ENCODE data around the gene ZBTB44.
"Not testable (repeated sequence)": the region's sequence is repeated elsewhere in the genome, so short reads cannot be mapped to it uniquely, and the experiment has no call there.

The ZBTB44 gene, protein sequence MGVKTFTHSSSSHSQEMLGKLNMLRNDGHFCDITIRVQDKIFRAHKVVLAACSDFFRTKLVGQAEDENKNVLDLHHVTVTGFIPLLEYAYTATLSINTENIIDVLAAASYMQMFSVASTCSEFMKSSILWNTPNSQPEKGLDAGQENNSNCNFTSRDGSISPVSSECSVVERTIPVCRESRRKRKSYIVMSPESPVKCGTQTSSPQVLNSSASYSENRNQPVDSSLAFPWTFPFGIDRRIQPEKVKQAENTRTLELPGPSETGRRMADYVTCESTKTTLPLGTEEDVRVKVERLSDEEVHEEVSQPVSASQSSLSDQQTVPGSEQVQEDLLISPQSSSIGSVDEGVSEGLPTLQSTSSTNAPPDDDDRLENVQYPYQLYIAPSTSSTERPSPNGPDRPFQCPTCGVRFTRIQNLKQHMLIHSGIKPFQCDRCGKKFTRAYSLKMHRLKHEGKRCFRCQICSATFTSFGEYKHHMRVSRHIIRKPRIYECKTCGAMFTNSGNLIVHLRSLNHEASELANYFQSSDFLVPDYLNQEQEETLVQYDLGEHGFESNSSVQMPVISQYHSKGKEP

DNA sequence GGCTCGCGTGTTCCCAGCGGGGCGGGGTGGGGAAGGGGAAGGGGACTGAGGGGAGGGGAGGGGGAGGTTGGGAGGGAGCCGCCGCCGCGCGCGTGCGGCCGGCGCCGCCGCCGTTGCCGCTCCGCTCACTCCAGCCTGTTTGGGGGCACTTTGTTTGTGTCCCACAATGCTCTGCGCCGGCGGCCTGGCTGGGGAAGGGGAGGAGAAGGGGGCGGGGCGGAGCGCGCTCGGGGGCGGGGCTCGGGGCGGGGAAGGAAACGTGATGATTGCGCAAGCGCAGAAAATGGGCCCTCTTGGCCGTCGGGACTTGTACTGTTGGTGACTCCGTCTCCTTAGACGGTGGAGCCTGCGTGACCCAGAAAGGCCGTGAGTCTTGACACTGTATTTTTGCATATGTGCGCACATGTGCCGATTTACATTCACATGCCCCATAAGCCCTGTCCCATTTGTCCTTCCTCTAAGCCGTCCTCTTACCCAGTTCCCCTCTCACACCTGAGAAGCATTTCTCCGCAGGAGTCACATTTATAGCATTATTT lies at the start of gene ZBTB44:
Gene ZBTB44, minus strand, starts transcription at position 168 of the 536 bp plus-strand sequence. CDS start 53,044 bp downstream, outside the sequence.
- peak; percentile 92 for DNase-seq

DNA sequence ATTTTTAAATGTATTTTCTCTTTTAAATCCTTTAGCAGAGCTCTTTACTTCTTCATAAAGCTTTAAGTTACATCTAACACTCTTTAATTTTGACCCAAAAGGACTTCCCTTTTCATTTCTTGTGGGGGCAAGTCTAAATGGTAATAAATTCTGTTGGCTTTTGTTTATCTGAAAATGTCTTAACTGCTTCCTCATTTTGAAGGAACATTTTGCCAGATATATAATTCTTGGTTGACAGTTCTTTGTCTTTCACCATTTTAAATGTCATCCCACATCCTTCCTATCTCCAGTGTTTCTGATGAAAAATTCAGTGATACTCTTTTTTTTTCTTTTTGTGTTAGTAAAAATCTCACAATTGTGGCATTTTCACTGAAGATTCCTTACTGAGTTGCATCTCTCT lies 44.7 kb upstream of the ZBTB44 start:
- DNase-seq, result peak; percentile 93

DNA sequence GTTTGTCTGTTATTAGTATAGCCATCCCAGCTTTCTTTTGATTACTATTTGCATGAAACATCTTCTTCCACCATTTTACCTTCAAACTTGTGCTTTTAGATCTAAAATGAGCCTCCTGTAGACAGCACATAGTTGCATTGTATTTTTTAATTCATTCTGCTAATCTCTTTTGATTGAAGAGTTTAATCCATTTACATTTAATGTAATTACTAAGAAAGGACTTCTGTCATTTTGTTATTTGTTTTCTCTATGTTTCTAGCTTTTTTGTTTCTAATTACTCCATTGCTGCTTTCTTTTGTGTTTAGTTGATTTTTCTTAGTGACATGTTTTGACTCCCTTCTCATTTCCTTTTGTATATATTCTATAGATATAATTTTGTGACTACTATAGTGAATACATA lies 43.7 kb upstream of the ZBTB44 start:
- no peak for DNase-seq

DNA sequence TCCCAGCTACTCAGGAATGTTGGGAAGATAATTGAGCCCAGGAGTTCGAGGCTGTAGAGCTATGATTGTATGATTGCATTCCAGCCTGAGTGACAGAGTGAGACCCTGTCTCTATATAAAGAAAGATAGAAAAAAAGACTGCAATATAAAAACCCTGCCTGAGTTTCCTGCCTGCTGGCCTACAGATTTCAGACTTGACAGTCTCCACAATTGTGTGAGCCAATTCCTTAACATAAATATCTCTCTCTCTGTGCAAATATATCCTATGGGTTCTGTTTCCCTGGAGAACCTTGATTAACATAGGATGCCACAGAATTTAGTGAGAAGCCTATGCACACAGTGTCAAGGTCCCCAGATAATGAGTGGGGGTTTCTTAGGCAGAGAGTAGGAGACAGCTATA lies 32.5 kb upstream of the ZBTB44 start:
- DNase-seq, result no peak

DNA sequence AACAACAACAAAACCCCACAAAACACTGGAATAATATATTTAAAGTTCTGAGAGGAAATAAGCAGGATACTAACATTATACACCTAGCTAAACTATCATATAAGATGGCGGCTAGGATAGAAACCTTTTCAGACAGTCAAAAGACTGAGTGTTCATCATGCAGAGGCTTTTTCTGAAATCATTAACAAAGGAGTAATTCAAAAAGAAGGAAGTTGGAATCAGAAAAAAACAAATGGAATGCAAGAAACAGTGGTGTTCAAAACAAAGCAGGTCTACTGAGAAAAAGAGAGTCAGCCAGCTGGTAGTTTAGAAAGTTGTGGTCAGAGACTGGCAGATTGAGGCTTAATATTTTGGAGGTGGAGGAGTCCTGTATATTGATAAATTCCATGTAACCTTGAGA lies 30.1 kb upstream of the ZBTB44 start:
- DNase-seq, result no peak

DNA sequence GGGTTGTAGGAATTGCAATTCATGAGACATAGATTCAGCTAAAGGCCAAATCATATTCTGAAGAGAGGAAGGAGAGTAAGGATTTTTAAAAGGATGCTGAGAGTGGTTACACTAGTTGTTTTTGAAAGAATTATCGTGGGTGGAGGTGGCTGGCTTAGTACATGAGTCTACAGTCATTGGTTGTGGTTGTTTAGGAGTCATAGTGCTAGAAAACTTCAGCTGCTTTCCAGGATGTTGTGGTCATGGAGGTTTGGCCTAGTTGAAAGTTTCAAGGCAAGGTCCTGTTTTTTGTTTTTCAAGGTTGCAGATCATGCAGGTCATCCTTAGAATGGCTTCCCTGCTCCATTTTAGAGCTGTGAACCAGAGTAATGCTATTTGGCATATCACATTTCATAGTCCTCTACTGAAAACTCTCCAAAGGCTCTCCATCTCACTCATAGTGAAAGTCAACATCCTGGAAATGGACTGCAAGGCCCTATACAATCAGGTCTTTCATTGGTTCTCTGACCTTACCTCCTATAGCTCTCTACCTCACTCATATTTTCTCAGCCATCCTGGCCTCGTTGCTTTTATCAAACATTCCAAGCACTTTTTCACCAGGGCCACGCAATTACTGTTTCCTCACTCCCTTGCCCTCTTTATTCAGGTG lies 26.1 kb upstream of the ZBTB44 start:
- DNase-seq, result no peak

DNA sequence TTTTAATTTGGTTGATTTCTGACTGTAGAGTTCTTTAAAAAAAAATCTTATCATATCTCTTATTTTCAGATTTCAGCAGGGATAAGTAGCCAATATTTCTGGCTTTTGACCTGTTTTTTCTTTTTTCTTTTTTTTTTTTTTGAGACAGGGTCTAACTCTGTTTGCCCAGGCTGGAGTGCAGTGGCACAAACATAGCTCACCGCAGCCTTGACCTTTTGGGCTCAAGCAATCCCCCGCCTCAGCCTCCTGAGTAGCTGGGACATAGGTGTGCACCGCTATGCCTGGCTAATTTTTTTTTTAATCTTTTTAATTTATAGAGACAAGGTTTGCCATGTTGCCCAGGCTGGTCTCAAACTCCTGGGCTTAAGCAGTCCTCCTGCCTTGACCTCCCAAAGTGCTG lies 23.9 kb upstream of the ZBTB44 start:
- DNase-seq, result no peak

DNA sequence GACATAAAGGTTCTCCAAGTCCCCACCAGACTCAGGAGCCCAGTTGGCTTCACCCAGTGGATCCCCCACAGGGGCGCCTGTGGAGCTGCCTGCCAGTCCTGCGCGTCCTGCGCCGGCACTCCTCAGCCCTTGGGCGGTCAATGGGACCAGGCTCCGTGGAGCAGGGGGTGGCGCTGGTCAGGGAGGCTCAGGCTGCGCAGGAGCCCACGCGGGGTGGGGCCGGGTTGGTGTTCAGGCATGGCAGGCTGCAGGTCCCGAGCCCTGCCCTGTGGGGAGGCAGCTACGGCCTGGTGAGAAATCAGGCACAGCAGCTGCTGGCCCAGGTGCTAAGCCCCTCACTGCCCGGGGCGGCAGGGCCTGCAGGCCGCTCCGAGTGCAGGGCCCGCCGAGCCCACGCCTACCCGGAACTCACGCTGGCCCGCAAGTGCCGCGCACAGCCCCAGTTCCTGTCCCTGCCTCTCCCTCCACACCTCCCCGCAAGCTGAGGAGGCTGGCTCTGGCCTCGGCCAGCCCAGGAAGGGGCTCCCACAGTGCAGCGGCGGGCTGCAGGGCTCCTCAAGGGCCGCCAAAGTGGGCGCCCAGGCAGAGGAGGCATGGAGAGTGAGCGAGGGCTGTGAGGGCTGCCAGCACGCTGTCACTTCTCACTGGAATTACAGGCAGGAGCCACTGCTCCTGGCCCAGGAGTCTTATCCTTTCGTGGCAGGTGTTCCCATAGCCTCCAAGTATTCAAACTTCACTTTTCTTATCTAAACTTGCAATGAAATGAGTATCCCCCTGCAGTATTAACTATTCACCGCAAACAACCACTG lies 22.8 kb upstream of the ZBTB44 start:
- DNase-seq, result no peak

DNA sequence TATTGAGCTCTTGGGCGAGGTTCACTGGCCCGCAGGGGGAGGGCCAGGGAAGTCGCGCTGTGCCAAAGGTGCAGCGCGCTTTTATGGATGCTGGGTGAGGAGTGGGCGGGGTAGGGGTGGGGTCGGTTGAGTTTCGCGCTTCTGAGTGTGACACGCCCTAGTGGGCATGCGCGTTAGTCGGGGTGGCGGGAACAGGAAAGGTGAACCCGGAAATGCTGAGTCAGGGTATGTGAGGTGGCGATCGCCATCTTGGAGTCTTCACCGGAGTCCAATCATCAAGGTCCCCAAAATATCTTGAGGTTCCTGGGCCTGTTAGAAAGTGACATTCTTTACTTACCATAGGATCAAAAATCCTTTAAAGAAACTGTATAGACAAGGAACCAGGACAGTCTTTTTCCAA lies 16.7 kb upstream of the ZBTB44 start:
- DNase-seq, result not testable (repeated sequence)

DNA sequence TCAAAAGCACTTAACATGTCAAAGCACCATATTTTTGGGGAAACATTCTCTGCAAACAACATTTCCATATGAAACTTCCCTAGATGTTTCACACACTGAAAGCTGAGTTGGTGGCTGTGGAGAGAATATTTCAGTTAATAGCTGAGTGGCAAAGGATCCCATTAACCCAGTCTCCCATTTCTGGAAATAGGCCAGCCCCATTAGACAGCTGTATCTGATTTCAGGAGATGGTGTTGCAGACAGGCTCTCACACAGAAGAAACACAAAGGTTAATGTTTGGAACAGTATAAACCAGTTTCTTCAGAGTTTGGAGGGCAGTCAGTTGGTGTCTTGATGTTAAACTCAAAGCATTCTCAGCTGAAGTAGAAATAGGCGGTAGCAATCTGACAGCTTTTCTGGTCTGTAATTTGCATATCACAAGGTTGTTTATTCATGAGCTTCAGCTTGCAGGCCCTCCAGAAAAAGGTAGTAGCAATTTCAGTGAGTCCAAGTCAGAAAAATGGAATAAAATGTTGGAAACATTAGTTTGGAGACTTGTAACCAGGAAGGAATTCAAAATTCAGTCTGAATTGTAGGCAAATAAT lies 15.5 kb upstream of the ZBTB44 start:
- DNase-seq, result no peak

DNA sequence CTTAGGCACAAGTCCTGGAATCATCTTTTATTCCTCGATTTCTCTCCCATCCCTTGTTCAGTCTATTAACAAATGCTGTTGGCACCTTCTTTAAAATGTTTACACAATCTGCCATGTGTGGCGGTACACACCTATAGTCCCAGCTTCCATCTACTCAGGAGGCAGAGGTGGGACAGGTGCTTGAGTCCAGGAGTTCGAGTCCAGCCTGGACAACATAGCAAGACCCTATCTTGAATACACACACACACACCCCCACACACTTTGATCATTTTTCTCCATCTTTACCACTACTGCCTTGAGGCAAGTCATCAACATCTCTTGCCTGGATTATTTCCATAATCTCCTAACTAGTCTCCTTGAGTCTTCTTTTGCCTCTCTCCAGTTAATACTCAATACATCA lies 13.7 kb upstream of the ZBTB44 start:
- no peak for DNase-seq

DNA sequence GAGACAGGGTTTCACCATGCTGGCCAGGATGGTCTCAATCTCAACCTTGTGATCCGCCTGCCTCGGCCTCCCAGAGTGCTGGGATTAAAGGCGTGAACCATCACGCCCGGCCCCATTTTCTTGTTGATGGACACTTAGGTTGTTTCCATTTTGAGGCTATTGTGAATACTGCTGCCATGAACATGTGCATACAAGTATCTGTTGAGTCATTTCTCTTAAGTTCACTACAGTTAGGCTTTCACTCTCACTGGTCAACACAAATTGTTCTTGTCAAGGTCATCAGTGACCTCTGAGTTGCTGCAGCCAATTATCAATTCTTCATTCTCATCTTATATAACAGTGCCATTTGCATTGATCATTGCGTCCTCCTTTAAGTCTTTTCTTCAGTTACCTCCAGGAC lies 13.0 kb upstream of the ZBTB44 start:
- no peak for DNase-seq

DNA sequence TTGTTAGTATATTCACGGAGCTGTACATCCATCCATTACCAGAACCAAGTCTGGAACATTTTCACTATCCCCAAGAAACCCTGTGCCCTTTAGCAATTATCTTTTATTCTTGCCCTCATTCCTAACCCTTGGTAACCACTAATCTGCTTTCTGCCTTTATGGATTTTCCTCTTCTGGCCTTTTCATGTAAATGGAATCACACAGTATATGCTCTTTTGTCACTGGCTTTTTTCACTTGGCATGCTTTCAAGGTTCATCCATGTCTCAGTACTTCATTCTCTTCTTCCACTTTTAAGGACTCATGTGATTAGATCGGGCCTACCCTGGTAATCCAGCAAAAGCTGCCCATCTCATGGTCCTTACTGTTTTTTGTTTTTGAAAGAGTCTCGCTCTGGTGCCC lies 11.0 kb upstream of the ZBTB44 start:
- no peak for DNase-seq

DNA sequence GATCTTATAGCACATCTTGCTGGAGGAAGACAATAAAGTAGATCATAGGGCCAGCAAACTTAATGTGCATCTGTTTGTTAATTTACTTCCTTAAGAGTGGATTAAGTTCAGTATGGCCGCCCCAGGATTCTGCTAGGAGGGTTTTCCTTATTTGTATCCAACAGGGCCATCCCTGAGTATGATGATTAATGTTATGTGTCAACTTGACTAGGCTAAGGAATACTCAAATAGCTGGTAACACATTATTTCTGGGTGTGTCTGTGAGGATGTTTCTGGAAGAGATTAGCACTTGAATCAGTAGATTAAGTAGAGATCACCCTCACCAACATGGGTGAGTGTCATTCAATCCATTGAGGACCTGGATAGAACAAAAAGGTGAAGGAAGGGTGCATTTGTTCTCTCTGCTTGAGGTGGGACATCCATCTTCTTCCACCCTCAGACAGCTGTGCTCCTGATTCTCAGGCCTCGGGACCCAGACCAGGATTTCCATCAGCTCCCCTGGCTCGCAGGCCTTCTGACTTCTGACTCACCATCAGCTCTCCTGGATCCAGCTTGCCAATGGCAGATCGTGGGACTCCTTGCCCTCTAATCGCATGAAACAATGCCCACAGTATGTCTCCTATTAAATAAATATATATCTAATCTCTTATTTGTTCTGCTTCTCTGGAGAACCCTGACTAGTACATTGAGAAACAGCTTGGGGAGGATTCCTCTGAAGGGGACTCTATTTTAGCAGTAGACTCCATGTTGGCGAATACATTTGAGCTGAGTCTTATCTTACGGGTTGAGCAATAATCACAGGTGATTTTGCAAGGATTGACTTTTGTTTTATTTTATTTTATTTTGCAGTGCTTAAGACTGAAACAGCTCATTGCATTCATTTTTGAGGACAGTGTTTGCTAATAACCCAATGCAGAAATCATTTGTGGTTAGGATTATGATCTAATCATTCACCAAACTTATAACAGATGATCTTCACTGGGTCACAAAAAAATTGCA lies 9.0 kb upstream of the ZBTB44 start:
- no peak for DNase-seq

DNA sequence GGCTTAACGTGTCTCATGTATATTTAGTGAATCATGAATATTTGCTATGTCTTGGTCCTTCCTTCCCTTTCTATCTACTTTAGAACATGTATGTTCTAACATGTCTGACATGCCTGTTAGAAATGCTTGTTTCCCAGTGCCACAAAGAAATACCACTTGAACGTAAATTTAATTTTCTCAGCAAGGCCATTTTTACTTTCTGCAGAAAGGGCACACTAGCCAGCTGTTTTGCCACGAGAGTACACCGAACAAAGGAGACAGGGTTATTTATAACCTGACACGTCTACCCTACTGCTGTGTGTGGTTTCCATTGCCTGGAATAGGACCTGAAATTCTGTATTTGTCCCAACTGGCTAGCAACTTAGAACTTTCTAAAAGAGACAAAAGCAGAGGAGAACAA lies 7.4 kb upstream of the ZBTB44 start:
- DNase-seq, result no peak

DNA sequence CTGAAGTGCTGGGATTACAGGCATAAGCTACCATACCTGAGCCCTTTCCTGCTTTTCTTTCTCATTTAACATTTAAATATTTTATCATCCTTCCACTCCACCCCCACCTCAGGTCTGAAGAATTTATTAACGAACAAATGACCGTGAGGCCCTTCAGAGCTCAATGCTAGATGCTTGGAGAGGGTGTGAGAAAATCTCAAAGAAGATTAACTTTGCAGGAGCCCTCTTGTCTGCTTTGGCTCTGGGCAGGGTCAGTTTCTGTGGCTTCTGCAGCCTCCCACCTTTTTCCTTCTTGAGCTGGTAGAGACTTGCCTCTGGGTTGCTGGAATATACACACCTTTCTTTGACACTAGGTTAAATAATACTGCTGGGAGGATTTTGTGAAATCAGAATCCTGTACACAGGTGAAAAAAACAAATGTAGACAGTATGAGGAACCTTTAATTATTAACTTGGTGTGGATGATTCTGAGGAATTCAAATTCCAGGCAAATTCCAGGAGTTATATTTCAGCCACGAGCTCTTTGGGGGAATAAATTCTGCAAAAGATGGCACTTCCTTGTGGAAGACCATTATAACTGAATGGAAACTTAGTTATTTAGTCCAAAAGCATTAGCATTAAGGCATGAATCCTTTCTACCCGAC lies 3.4 kb upstream of the ZBTB44 start:
- no peak for DNase-seq

DNA sequence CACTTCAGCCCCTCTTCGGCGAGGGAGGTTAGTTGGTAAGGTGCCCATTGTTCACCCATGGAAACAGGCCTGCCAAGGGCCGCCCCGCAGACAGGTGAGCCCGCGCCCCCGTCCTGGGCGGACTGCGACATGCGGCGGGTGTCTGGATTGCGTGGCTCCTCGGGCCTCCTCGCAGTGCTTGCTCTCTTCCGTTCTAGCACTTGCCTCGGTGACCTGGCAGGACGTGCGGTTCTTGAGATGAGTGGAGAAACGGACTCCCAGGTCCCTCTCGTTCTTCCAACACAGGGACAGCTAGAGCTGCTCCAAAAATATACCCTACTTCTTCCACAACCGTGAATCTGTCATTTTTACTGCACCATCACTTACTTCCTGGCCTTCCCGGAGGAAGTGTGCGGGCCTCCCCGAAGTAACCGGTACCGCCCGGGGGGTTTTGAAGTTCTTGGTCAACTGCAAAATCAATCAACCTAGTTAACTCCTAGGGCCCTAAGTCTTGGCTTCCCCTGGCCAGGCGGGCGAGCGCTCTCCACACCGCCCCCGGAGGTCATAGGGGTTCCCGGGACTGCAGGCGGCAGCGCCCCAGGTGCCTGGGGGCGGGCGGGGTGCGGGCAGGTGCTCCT lies 745 bp upstream of the ZBTB44 start:
- DNase-seq, result no peak

DNA sequence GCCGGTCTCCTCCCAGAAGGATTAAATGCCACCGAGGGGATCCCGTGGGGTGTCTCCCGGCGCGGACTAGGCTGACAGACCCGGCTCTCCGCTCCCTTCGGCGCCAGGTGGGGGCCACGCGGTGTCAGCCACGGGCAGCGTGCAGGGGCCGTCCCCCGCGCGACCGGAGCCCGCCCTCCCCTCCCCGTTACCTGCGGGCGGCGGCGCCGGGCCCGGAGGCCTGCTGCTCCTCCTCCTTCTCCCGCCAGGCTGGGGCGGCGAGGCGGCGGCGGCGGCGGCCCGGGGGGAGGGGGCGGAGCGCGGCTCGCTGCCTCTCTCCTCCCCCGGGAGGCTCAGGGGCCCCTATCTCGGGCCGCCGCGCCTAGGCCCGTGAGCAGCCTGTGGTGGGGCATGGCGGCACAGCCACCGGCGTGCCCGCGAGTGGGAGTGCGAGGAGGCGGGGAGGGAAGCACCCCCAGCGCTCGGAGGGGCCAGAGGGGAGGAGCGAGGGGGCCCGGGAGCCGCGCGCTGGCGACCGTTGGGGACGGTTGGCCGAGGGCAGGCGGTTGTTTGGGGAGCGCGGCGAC lies 450 bp downstream of the ZBTB44 start:
- peak; percentile 45 for DNase-seq

DNA sequence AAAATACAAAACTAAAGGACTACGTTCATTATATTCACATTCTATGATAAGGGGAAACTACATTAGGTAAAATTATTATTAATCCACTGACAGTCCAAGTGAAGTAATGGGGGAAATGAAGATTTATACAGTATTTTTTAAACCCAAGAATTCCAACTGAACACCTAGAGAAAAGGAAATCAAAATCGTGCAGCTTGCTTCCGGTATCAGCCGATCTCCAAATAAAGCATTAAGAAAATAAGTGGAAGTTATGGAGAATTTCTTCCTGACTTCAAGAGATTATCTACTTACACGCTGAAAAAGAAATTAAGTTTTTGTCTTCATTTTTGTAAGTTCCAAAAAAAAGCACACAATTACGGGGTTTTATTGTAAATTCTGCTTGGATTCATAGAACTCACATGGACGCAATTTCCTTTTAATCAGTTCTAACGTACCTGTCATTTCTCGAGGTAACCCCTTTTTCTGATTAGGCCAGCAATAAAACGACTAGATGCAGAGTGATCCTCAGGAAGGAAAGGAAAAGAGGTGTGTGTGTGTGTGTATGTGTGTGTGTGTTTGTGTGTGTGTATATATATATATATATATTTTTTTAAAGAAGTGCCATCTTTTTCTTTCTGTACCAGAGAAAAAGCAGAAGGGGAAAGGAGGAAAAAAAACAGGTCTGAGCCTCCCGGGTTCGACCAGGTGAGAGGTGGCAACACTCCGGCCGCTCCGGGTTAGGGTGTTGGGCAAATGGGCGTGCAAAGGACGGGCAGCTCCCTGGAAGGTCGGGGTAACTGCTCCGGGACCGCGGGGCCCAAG lies 1.1 kb downstream of the ZBTB44 start:
- DNase-seq, result no peak

Data from KG1 (cell line).